Ishikawa (cell line): ENCODE data around the gene OR4X2.

Experiments used
- CEBPB ChIP-seq: IDR thresholded peaks from 2 replicates; pipeline ENCODE4 v1.6.1; 2012
- MAX ChIP-seq: IDR thresholded peaks from 2 replicates; pipeline ENCODE4 v1.6.1; 2012
- RAD21 ChIP-seq: IDR thresholded peaks from 2 replicates; pipeline ENCODE4 v1.6.1; 2012; ENCODE audit warnings: low read depth
- TAF1 ChIP-seq: IDR thresholded peaks from 2 replicates; pipeline ENCODE4 v1.6.1; 2012; ENCODE audit warnings: low read depth, mild to moderate bottlenecking
- TEAD4 ChIP-seq: IDR thresholded peaks from 2 replicates; pipeline ENCODE4 v1.6.1; 2012
- YY1 ChIP-seq: IDR thresholded peaks from 2 replicates; pipeline ENCODE4 v1.6.1; 2012; ENCODE audit warnings: low read depth

- TF ChIP-seq CEBPB (no peak), TAF1 (no peak), TEAD4 (no peak), RAD21 (no peak), YY1 (no peak), MAX (no peak)
Measured at GRCh38 chr11:48263423-48263911, 18.6 kb downstream of the OR4X2 start, which contains the start of gene OR4X1.
